GM13976 (cell line): ENCODE results near the gene CHST9.
A peak's percentile ranks its signal among the peaks of the same experiment; 100 is the strongest.

Experiments
- DNase-seq: peaks from one replicate; pipeline ENCODE4 v3.0.0; 2012; ENCODE audit warnings: low spot score
- in situ Hi-C: fragments of 300-500 bp; cut with MboI; formaldehyde crosslinking; loops from one replicate; pipeline ENCODE4 v1.12.0; 2022; ENCODE audit warnings: low sequenced_read_pairs, mixed read lengths, inconsistent platforms; ENCODE audit not compliant: unreplicated experiment
- TF ChIP-seq, protein P1 (sequence below): IDR thresholded peaks from 2 replicates; pipeline ENCODE4 v1.5.1; 2012; ENCODE audit warnings: borderline replicate concordance, mild to moderate bottlenecking; ENCODE audit not compliant: insufficient read depth; ENCODE audit errors: extremely low read depth, missing control alignments, control extremely low read depth

The CHST9 gene

GRCh38 chr18:27198036-27198435, 12.9 kb upstream of the CHST9 start:
- no peak for DNase-seq
- TF ChIP-seq, protein P1, sequence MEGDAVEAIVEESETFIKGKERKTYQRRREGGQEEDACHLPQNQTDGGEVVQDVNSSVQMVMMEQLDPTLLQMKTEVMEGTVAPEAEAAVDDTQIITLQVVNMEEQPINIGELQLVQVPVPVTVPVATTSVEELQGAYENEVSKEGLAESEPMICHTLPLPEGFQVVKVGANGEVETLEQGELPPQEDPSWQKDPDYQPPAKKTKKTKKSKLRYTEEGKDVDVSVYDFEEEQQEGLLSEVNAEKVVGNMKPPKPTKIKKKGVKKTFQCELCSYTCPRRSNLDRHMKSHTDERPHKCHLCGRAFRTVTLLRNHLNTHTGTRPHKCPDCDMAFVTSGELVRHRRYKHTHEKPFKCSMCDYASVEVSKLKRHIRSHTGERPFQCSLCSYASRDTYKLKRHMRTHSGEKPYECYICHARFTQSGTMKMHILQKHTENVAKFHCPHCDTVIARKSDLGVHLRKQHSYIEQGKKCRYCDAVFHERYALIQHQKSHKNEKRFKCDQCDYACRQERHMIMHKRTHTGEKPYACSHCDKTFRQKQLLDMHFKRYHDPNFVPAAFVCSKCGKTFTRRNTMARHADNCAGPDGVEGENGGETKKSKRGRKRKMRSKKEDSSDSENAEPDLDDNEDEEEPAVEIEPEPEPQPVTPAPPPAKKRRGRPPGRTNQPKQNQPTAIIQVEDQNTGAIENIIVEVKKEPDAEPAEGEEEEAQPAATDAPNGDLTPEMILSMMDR, result no peak
- in situ Hi-C loops, result no loop called here

- in situ Hi-C loops, result no loop called here
- TF ChIP-seq, protein P1, result no peak
- DNase-seq, result no peak
Observed at GRCh38 chr18:27188309-27188708, 3.2 kb upstream of the CHST9 start.

DNA sequence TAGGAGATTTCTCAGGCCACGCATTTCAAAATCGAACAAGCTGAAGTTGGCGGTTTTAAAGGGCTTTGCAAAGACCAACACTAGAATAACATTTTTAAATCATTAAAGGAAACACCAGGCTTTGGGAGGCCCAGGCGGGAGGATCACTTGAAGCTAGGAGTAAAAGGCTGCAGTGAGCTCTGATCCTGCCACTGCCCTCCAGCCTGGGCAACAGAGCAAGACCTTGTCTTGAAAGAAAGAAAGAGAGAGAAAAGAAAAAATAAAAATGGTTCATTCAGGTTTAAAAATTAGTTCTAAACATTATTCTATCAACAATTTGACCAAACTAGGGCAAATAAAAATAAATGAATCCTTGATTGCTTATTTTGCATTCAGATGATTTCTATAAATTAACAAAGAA, 789 bp upstream of the CHST9 start:
- in situ Hi-C loops, result no loop called here
- TF ChIP-seq, protein P1, result no peak

DNA sequence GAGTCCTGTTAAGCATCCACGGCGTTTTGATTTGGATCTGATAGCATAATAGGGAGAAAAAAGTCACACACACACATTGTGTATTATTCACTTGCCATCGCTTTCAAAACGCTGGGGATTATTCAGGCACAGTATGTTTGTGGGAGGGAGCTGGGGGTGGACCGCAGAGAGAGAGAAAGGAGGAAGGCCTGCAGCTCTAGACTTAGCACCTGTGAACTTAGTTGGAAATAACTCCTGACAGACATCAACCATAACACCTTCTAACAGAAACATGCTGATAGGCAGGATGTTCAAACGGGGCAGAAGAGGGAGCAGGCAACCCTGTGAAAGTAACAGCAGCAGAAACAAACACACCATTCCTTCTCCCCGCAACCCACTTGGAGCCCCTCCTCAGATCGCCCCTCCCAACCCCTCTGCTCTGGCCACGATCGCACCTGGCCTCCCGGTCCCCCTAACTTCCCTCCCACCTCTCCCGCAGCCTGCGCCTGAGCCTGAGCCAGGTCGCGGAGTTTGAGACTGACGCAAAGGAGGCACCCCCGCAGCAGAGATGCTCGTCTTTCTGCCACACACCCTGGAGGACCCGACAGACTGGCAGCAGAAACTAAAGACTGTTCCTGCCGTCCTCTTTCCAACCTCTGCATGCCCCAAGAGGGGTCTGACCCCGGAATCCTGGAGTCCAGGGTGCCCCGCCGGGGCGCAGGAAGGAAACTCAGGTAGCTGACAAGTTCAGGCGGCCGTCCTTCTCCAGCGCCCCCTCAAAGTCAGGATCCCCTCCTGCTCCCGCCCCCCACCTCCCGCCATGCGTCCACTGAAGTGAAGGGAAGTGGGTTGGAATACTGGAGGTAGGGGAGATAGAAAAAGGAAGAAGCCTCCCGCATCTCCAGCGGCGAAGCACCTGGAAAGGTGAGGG, 738 bp downstream of the CHST9 start:
- DNase-seq, result peak; percentile 23
- TF ChIP-seq, protein P1, result no peak
- in situ Hi-C loops, result no loop called here

More for the DNA sequence above, 789 bp upstream of the CHST9 start:
- DNase-seq, result no peak

DNA sequence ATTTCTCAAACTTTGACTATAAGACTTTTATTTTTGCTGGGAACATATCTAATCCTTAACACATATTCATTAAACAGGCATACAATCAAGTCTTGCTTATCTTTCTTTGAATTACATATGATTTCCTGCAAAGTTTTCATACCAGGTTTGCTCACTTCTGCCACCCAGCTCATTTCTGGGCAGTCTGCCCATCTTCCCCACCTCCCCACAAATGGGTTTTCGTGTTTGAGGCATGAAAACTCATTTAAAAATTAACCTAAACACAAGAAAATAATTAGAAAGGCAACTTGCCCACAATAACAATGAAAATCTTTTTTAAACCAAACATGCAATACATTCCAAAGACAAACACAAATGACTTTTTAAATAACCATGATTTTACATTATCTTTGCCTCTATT, 3.4 kb downstream of the CHST9 start:
- no peak for DNase-seq
- in situ Hi-C loops, result no loop called here
- TF ChIP-seq, protein P1, result no peak

DNA sequence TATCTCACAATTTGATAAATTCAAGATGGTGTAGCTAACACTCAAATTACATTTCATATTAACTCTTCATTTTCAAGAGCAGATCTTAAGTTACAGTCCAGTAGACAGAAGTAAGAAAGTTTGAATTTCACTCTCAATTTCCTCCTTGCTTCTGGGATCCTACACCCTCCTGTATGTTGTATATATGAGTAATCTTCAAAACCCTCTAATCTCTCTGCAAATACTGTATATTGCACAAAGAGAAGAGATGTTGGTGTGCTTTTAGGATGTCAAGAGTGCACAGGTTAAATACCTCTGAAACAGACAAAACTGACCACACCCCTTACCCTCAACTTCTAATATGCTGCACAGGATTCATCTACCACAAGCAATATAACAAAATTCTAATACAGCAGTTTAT, 6.7 kb downstream of the CHST9 start:
- TF ChIP-seq, protein P1, result no peak
- in situ Hi-C loops, result no loop called here
- no peak for DNase-seq
